Neural cell (in vitro differentiated cells): ENCODE data around the gene SHC2. TPM values are rescaled to one million over a fixed set of nuclear protein-coding genes. Genes with fewer than 3 reads are reported as not detected.

Experiments
- H2AFZ ChIP-seq: fragments of 200-600, 300-800 bp; sonication (generic), shearing (Covaris generic); 2 replicates; pipeline ENCODE4 v1.6.0; 2014; ENCODE audit warnings: low read depth, mild to moderate bottlenecking, antibody characterized with exemption, low read length, moderate library complexity
- H3F3A ChIP-seq: fragments of 200-600 bp; shearing (Covaris generic); 2 replicates; pipeline ENCODE4 v1.6.1; 2016; ENCODE audit warnings: mild to moderate bottlenecking, moderate library complexity, mixed read lengths, antibody characterized with exemption, low read length; ENCODE audit not compliant: insufficient read depth, poor library complexity, severe bottlenecking
- H3K27ac ChIP-seq: fragments of 200-600, 300-800 bp; sonication (generic), shearing (Covaris generic); 2 replicates; pipeline ENCODE4 v1.5.1; 2014; ENCODE audit warnings: mild to moderate bottlenecking, low read length, moderate library complexity
- H3K27me3 ChIP-seq: fragments of 300-800, 200-600 bp; sonication (generic), shearing (Covaris generic); 2 replicates; pipeline ENCODE4 v1.6.0; 2014; ENCODE audit warnings: mild to moderate bottlenecking, low read depth, low read length, moderate library complexity; ENCODE audit not compliant: insufficient read depth
- H3K36me3 ChIP-seq: fragments of 300-800, 200-600 bp; sonication (generic), shearing (Covaris generic); 2 replicates; pipeline ENCODE4 v1.5.1; 2014; ENCODE audit warnings: mild to moderate bottlenecking, antibody characterized with exemption, low read length, moderate library complexity; ENCODE audit not compliant: insufficient read depth
- H3K4me2 ChIP-seq: fragments of 300-800, 200-600 bp; sonication (generic), shearing (Covaris generic); 2 replicates; pipeline ENCODE4 v1.6.0; 2014; ENCODE audit warnings: mild to moderate bottlenecking, low read length
- H3K4me3 ChIP-seq: fragments of 300-800, 200-600 bp; sonication (generic), shearing (Covaris generic); 2 replicates; pipeline ENCODE4 v1.5.1; 2014; ENCODE audit warnings: mild to moderate bottlenecking, low read length, moderate library complexity
- H3K79me2 ChIP-seq: fragments of 200-600 bp; shearing (Covaris generic); replicated peaks from 2 replicates; pipeline ENCODE4 v1.6.0; 2014; ENCODE audit warnings: mild to moderate bottlenecking, low read length, moderate library complexity; ENCODE audit not compliant: insufficient read depth
- H3K9ac ChIP-seq: fragments of 300-800, 200-600 bp; sonication (generic), shearing (Covaris generic); 2 replicates; pipeline ENCODE4 v1.6.1; 2016; ENCODE audit warnings: mild to moderate bottlenecking, low read length, mixed read lengths
- H3K9me2 ChIP-seq: fragments of 200-600 bp; shearing (Covaris generic); 2 replicates; pipeline ENCODE4 v1.6.1; 2016; ENCODE audit warnings: mild to moderate bottlenecking, low read length, mixed read lengths; ENCODE audit not compliant: insufficient read depth
- H3K9me3 ChIP-seq: fragments of 200-600, 300-800 bp; sonication (generic), shearing (Covaris generic); 2 replicates; pipeline ENCODE4 v1.6.1; 2016; ENCODE audit warnings: mild to moderate bottlenecking, mixed run types, low read length, moderate library complexity, mixed read lengths
- H4K20me1 ChIP-seq: fragments of 200-600 bp; shearing (Covaris generic); 2 replicates; pipeline ENCODE4 v1.6.1; 2016; ENCODE audit warnings: mild to moderate bottlenecking, mixed run types; ENCODE audit not compliant: insufficient read depth
- EP300 ChIP-seq: fragments of 450-650 bp; conservative IDR thresholded peaks from 2 replicates; pipeline ENCODE4 v1.6.1; 2014; ENCODE audit warnings: antibody characterized with exemption, mild to moderate bottlenecking, moderate library complexity; ENCODE audit not compliant: poor library complexity, severe bottlenecking
- EZH2 ChIP-seq: fragments of 200-600, 300-800 bp; shearing (Covaris generic), sonication (generic); IDR thresholded peaks from 2 replicates; pipeline ENCODE4 v1.6.1; 2014; ENCODE audit warnings: antibody characterized with exemption, low read length, borderline replicate concordance, mild to moderate bottlenecking; ENCODE audit not compliant: insufficient read depth, poor library complexity, severe bottlenecking
- MXI1 ChIP-seq: fragments of 450-650 bp; conservative IDR thresholded peaks from 2 replicates; pipeline ENCODE4 v1.6.1; 2014; ENCODE audit warnings: antibody characterized with exemption, mild to moderate bottlenecking; ENCODE audit not compliant: poor library complexity, severe bottlenecking
- POLR2AphosphoS5 ChIP-seq: IDR thresholded peaks from 2 replicates; pipeline ENCODE4 v1.6.1; 2012
- RAD21 ChIP-seq: fragments of 450-650 bp; conservative IDR thresholded peaks from 2 replicates; pipeline ENCODE4 v1.6.1; 2014; ENCODE audit warnings: antibody characterized with exemption, mild to moderate bottlenecking, moderate library complexity
- SMC3 ChIP-seq: fragments of 450-650 bp; conservative IDR thresholded peaks from 2 replicates; pipeline ENCODE4 v1.6.1; 2014; ENCODE audit warnings: antibody characterized with exemption, mild to moderate bottlenecking, moderate library complexity; ENCODE audit not compliant: poor library complexity
- TAF1 ChIP-seq: IDR thresholded peaks from 2 replicates; pipeline ENCODE4 v1.6.1; 2012; ENCODE audit warnings: low read depth
- polyA plus RNA-seq: library from polyadenylated mRNA; depleted of rRNA; stranded (reverse); fragments of >200 nt; gene quantifications from 2 replicates; pipeline ENCODE4 v1.2.3, GENCODE V29; 2014
- TF ChIP-seq, protein P1 (sequence below): fragments of 450-650 bp; IDR thresholded peaks from 2 replicates; pipeline ENCODE4 v1.5.1; 2014; ENCODE audit warnings: antibody characterized with exemption, mild to moderate bottlenecking, moderate library complexity; ENCODE audit not compliant: poor library complexity, severe bottlenecking
- TF ChIP-seq, protein P2 (sequence below): IDR thresholded peaks from 2 replicates; pipeline ENCODE4 v1.6.1; 2012; ENCODE audit warnings: borderline replicate concordance

SHC2 gene
- polyA plus RNA-seq, 1 donor from 2014 or later = 75.8 TPM

DNA sequence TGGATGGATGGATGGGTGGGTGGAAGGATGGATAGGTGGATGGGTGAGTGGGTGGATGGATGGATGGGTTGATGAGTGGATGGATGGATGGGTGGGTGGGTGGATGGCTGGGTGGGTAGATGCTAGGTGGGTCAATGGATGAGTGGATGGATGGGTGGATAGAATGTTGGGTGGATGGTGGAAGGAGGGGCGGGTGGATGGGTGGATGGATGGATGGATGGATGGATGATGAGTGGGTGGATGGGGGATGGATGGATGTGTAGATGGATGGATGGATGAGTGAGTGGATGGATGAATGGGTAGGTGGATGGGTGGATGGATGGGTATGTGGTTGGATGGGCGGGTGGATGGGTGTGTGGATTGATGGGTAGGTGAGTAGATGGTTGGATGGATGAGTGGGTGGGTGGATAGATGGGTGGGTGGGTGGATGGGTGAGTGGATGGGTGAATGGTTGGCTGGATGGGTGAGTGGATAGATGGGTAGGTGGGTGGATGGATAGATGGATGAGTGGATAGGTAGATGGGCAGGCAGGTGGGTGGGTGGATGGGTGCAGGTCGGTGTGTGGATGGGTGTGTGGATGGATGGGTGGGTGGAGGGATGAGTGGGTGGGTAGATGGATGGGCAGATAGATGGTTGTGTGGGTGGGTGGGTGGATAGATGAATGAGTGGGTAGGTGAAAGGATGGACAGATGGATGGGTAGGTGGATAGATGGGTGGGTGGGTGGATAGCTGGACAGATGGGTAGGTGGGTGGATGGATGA, 4.4 kb upstream of the SHC2 start:
- H3F3A ChIP-seq = no peaks in the 10 kb centered on the region
- no peaks in the 10 kb centered on the region for H4K20me1 ChIP-seq
- H3K27ac ChIP-seq = no peak overlapping the region
- no peak overlapping the region for H3K9ac ChIP-seq
- H3K36me3 ChIP-seq = no peaks in the 10 kb centered on the region
- H3K9me2 ChIP-seq = no peaks in the 10 kb centered on the region
- no peaks in the 10 kb centered on the region for H3K27me3 ChIP-seq
- no peaks in the 10 kb centered on the region for H3K9me3 ChIP-seq
- H3K4me2 ChIP-seq = no peak overlapping the region
- TF ChIP-seq, protein P1, sequence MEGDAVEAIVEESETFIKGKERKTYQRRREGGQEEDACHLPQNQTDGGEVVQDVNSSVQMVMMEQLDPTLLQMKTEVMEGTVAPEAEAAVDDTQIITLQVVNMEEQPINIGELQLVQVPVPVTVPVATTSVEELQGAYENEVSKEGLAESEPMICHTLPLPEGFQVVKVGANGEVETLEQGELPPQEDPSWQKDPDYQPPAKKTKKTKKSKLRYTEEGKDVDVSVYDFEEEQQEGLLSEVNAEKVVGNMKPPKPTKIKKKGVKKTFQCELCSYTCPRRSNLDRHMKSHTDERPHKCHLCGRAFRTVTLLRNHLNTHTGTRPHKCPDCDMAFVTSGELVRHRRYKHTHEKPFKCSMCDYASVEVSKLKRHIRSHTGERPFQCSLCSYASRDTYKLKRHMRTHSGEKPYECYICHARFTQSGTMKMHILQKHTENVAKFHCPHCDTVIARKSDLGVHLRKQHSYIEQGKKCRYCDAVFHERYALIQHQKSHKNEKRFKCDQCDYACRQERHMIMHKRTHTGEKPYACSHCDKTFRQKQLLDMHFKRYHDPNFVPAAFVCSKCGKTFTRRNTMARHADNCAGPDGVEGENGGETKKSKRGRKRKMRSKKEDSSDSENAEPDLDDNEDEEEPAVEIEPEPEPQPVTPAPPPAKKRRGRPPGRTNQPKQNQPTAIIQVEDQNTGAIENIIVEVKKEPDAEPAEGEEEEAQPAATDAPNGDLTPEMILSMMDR = no peak
- TF ChIP-seq EP300 = no peak
- H2AFZ ChIP-seq = no peak overlapping the region
- H3K4me3 ChIP-seq = no peak overlapping the region
- no peaks in the 10 kb centered on the region for H3K79me2 ChIP-seq

DNA sequence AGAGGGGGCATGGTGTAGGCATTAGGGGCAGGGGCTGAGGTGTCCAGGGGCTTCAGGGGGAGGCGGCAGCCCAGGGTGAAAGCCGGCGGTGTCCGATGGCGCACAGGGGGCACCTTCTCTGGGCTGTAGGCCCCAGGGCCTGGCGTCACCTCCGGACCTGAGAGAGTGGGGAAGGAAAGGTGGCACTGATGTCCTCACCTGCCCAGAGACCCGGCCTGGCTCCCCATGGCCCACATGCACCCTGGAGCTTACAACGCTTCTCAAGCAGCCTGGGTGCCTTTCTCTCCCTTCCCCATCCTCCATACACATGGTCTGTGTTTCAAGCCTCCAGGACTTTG, 3.3 kb upstream of the SHC2 start:
- Histone ChIP-seq H3F3A (no peaks in the 10 kb centered on the region), H4K20me1 (no peaks in the 10 kb centered on the region), H3K27ac (no peak overlapping the region), H3K4me2 (no peak overlapping the region), H3K36me3 (no peaks in the 10 kb centered on the region), H3K9ac (no peak overlapping the region), H2AFZ (no peak overlapping the region), H3K79me2 (no peaks in the 10 kb centered on the region), H3K9me2 (no peaks in the 10 kb centered on the region), H3K9me3 (no peaks in the 10 kb centered on the region), H3K4me3 (no peak overlapping the region), H3K27me3 (no peaks in the 10 kb centered on the region)
- TF ChIP-seq MXI1 (no peak), RAD21 (no peak), EP300 (no peak), SMC3 (no peak), TAF1 (no peak), EZH2 (no peak), POLR2AphosphoS5 (no peak)
- TF ChIP-seq, protein P2, sequence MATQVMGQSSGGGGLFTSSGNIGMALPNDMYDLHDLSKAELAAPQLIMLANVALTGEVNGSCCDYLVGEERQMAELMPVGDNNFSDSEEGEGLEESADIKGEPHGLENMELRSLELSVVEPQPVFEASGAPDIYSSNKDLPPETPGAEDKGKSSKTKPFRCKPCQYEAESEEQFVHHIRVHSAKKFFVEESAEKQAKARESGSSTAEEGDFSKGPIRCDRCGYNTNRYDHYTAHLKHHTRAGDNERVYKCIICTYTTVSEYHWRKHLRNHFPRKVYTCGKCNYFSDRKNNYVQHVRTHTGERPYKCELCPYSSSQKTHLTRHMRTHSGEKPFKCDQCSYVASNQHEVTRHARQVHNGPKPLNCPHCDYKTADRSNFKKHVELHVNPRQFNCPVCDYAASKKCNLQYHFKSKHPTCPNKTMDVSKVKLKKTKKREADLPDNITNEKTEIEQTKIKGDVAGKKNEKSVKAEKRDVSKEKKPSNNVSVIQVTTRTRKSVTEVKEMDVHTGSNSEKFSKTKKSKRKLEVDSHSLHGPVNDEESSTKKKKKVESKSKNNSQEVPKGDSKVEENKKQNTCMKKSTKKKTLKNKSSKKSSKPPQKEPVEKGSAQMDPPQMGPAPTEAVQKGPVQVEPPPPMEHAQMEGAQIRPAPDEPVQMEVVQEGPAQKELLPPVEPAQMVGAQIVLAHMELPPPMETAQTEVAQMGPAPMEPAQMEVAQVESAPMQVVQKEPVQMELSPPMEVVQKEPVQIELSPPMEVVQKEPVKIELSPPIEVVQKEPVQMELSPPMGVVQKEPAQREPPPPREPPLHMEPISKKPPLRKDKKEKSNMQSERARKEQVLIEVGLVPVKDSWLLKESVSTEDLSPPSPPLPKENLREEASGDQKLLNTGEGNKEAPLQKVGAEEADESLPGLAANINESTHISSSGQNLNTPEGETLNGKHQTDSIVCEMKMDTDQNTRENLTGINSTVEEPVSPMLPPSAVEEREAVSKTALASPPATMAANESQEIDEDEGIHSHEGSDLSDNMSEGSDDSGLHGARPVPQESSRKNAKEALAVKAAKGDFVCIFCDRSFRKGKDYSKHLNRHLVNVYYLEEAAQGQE = no peak
- TF ChIP-seq, protein P1 = no peak
